Esophagus muscularis mucosa (tissue), 4 donors: ENCODE data around the gene CFB.
"Not testable (repeated sequence)": the region's sequence is repeated elsewhere in the genome, so short reads cannot be mapped to it uniquely, and the experiment has no call there.

Experiments
- EP300 ChIP-seq: sonication (generic); formaldehyde crosslinking; IDR thresholded peaks from one replicate; pipeline ENCODE4 v1.6.1; 2017; ENCODE audit warnings: antibody characterized with exemption
- POLR2A ChIP-seq: fragments of 450-650 bp; IDR thresholded peaks from one replicate; pipeline ENCODE4 v1.6.1; 2017; ENCODE audit warnings: antibody characterized with exemption, moderate library complexity, mild to moderate bottlenecking, low read depth
- POLR2AphosphoS5 ChIP-seq, 2 donors: sonication (generic); formaldehyde crosslinking; IDR thresholded peaks; one replicate each; pipeline ENCODE4 v1.6.1; 2017; ENCODE audit warnings: antibody characterized with exemption in 2 of 2
- TF ChIP-seq, protein P1 (sequence below), 3 experiments: fragments of 200-600 bp in 2 of 3; fragments of 450-650 bp in 1 of 3; sonication (generic) in 2 of 3; IDR thresholded peaks; one replicate each; pipeline ENCODE4 v1.5.1; 2017 to 2019; ENCODE audit warnings: antibody characterized with exemption in 3 of 3, mild to moderate bottlenecking in 2 of 3, moderate library complexity in 1 of 3

DNA sequence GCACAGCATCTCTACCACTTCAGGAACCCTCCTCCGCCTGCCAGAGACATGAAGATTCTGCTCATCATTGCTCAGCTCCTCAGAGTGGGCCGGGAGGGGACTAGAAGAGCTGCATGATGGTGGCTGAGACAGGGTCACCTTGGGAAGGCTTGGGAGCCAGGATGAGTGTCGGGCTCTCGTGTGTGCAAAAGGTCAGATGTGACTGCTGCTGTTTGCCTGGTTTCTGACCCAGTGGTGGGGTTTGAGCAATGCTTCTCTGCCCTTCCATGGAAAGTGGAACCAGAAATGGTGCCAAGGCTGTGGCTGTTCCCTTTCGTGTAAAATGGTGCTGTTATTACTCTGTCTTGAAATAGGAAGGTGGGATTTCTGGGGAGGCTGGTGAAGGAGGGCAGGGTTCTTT, 35.1 kb downstream of the CFB start:
- TF ChIP-seq, protein P1, sequence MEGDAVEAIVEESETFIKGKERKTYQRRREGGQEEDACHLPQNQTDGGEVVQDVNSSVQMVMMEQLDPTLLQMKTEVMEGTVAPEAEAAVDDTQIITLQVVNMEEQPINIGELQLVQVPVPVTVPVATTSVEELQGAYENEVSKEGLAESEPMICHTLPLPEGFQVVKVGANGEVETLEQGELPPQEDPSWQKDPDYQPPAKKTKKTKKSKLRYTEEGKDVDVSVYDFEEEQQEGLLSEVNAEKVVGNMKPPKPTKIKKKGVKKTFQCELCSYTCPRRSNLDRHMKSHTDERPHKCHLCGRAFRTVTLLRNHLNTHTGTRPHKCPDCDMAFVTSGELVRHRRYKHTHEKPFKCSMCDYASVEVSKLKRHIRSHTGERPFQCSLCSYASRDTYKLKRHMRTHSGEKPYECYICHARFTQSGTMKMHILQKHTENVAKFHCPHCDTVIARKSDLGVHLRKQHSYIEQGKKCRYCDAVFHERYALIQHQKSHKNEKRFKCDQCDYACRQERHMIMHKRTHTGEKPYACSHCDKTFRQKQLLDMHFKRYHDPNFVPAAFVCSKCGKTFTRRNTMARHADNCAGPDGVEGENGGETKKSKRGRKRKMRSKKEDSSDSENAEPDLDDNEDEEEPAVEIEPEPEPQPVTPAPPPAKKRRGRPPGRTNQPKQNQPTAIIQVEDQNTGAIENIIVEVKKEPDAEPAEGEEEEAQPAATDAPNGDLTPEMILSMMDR (IDR thresholded peaks at IDR 0.05) = not testable (repeated sequence)
- not testable (repeated sequence) for TF ChIP-seq POLR2A; EP300; POLR2AphosphoS5 (IDR thresholded peaks at IDR 0.05)
